ENCODE results near the gene YIPF2.
A peak's percentile ranks its signal among the peaks of the same experiment; 100 is the strongest.

YIPF2 gene

DNA sequence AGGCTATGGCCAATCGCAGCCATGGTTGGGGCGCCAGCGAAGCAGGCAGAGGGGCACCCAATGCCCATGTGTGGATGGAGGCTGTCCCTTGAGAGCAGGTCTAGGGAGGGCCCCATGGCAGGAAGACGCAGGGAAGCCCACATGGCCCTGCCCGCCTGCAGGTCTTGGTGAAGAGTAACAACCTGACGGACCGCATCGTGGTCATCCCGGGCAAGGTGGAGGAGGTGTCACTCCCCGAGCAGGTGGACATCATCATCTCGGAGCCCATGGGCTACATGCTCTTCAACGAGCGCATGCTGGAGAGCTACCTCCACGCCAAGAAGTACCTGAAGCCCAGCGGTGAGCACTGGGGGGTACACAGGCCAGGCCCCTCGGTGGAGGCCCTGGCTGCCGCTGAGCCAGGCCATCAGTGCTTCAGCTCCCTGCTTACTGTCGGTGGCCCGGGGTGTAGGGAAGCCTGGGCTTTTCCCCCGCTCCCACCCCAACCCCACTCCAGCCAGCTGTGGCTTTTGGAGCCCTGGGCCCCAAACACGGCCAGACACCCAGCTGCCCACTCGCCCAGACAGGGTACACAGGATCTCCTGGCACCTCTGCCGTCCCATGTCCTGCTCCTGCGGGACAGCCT, 14.6 kb downstream of the YIPF2 start:
- H2BK15ac ChIP-seq (ENCODE audit: low read length) = no peak overlapping the region
- H3K9me3 ChIP-seq (replicated peaks in 1 of 2; ENCODE audit: control insufficient read depth in 2 of 2, insufficient read depth in 1 of 2, low read depth in 1 of 2, low read length in 2 of 2) = no peaks in the 10 kb centered on the region
- H3K14ac ChIP-seq (ENCODE audit: low read length) = no peak overlapping the region
- H3K18ac ChIP-seq (ENCODE audit: low read length) = no peak overlapping the region
- H3K9ac ChIP-seq (ENCODE audit: low read depth, low read length, poor library complexity) = peak overlapping the region; percentile 50
- H2AK5ac ChIP-seq (ENCODE audit: low read depth, low read length) = no peak overlapping the region
- no peaks in the 10 kb centered on the region for H3K4me1 ChIP-seq (ENCODE audit: control insufficient read depth in 2 of 2, insufficient read depth in 1 of 2, low read depth in 1 of 2, low read length in 2 of 2)
- WGBS, 2 donors (ENCODE audit: extremely low coverage in 2 of 2, insufficient read length in 2 of 2, insufficient replicate concordance in 1 of 2) = no CpG with 5 or more reads among the region's 24 CpGs
- H3K79me1 ChIP-seq (ENCODE audit: low read depth, low read length) = peaks cover 5% of the 10 kb centered on the region
- peaks cover 38 to 82% of the 10 kb centered on the region in 2 donors for H3K36me3 ChIP-seq (replicated peaks in 1 of 2; ENCODE audit: control insufficient read depth in 2 of 2, insufficient read depth in 2 of 2, low read length in 2 of 2)
- H3K27ac ChIP-seq (replicated peaks; ENCODE audit: low read length) = no peak overlapping the region
- H3K4me2 ChIP-seq (ENCODE audit: insufficient read depth, low read length, poor library complexity, severe bottlenecking) = no peak overlapping the region
- no peak overlapping the region for H2BK12ac ChIP-seq (ENCODE audit: low read length)
- H2BK120ac ChIP-seq (ENCODE audit: low read depth, low read length) = no peak overlapping the region
- H2BK5ac ChIP-seq (ENCODE audit: low read length) = no peak overlapping the region
- peak overlapping the region; percentile 17 for H4K8ac ChIP-seq (ENCODE audit: low read depth, low read length)
- H3K4ac ChIP-seq (ENCODE audit: low read length) = no peak overlapping the region
- peak overlapping the region; percentile 80 for H3K23ac ChIP-seq (ENCODE audit: low read depth, low read length, poor library complexity)
- H3K27me3 ChIP-seq (ENCODE audit: control insufficient read depth in 3 of 3, insufficient read depth in 3 of 3, low read depth in 1 of 3, low read length in 3 of 3) = no peaks in the 10 kb centered on the region
- DNase-seq (ENCODE audit: low spot score) = no peak
- H3K4me3 ChIP-seq (ENCODE audit: low read length in 2 of 2) = no peak overlapping the region
- H2AFZ ChIP-seq (ENCODE audit: low read length) = no peak overlapping the region
- H4K91ac ChIP-seq (ENCODE audit: low read depth, low read length, poor library complexity) = no peak overlapping the region

- Histone ChIP-seq H3K23ac (ENCODE audit: low read depth, low read length, poor library complexity) (no peak overlapping the region), H2BK120ac (ENCODE audit: low read depth, low read length) (no peak overlapping the region), H3K79me1 (ENCODE audit: low read depth, low read length) (peaks cover 11% of the 10 kb centered on the region), H3K9me3 (replicated peaks in 1 of 2; ENCODE audit: control insufficient read depth in 2 of 2, insufficient read depth in 1 of 2, low read depth in 1 of 2, low read length in 2 of 2) (no peaks in the 10 kb centered on the region), H3K27ac (replicated peaks; ENCODE audit: low read length) (no peak overlapping the region), H3K27me3 (ENCODE audit: control insufficient read depth in 3 of 3, insufficient read depth in 3 of 3, low read depth in 1 of 3, low read length in 3 of 3) (no peaks in the 10 kb centered on the region), H2BK15ac (ENCODE audit: low read length) (no peak overlapping the region), H2BK5ac (ENCODE audit: low read length) (no peak overlapping the region), H3K4me1 (ENCODE audit: control insufficient read depth in 2 of 2, insufficient read depth in 1 of 2, low read depth in 1 of 2, low read length in 2 of 2) (no peaks in the 10 kb centered on the region), H4K91ac (ENCODE audit: low read depth, low read length, poor library complexity) (no peak overlapping the region), H2AK5ac (ENCODE audit: low read depth, low read length) (no peak overlapping the region), H4K8ac (ENCODE audit: low read depth, low read length) (peak overlapping the region; percentile 48), H3K4ac (ENCODE audit: low read length) (no peak overlapping the region), H3K18ac (ENCODE audit: low read length) (no peak overlapping the region), H3K4me2 (ENCODE audit: insufficient read depth, low read length, poor library complexity, severe bottlenecking) (no peak overlapping the region), H3K36me3 (replicated peaks in 1 of 2; ENCODE audit: control insufficient read depth in 2 of 2, insufficient read depth in 2 of 2, low read length in 2 of 2) (peaks cover 46 to 82% of the 10 kb centered on the region in 2 donors), H3K9ac (ENCODE audit: low read depth, low read length, poor library complexity) (no peak overlapping the region), H3K4me3 (ENCODE audit: low read length in 2 of 2) (peak overlapping the region in 1 of 2 donors; percentile 40), H2BK12ac (ENCODE audit: low read length) (no peak overlapping the region), H2AFZ (ENCODE audit: low read length) (no peak overlapping the region), H3K14ac (ENCODE audit: low read length) (peak overlapping the region; percentile 38)
- no CpG with 5 or more reads among the region's 18 CpGs for WGBS, 2 donors (ENCODE audit: extremely low coverage in 2 of 2, insufficient read length in 2 of 2, insufficient replicate concordance in 1 of 2)
- no peak for DNase-seq (ENCODE audit: low spot score)
Observed at GRCh38 chr19:10912619-10913018, 15.8 kb downstream of the YIPF2 start.

DNA sequence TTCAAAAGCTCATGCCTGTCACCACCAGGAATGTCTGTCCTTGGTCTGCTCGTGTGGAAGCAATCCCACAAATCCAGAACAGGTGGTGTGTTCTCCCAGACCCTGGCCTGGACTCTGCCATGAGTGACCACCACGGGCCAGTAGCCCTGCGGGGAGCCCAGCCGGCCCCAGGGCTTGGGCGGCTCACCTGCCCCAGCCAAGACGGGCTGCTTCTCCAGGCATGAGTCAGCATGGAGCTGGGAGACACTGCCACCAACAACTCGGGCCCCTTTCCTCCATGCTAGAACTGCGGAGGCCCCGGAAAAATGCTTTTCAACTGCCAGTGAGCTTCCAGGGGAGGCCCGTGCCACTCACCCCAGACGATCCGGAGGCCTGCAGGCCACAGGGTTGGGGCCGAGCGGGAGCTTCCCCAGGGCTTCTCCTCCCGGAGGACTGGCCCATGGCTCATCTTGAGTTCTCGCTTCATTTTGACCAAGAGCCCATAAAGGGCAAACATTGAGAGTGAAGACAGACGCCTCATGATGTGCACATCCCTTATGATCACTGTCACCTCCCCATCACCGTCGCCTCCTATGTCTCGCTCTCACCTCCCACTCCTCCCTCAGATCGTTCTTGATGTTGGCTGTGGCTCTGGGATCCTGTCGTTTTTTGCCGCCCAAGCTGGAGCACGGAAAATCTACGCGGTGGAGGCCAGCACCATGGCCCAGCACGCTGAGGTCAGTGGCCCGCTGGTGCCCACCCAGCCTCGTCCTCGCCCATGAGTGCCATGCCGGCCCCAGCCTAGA, 16.7 kb downstream of the YIPF2 start:
- Histone ChIP-seq H4K8ac (ENCODE audit: low read depth, low read length) (no peak overlapping the region), H2AK5ac (ENCODE audit: low read depth, low read length) (no peak overlapping the region), H2BK120ac (ENCODE audit: low read depth, low read length) (no peak overlapping the region), H3K4me1 (ENCODE audit: control insufficient read depth in 2 of 2, insufficient read depth in 1 of 2, low read depth in 1 of 2, low read length in 2 of 2) (no peaks in the 10 kb centered on the region), H2BK12ac (ENCODE audit: low read length) (no peak overlapping the region), H3K36me3 (replicated peaks in 1 of 2; ENCODE audit: control insufficient read depth in 2 of 2, insufficient read depth in 2 of 2, low read length in 2 of 2) (peaks cover 48 to 86% of the 10 kb centered on the region in 2 donors), H3K4me2 (ENCODE audit: insufficient read depth, low read length, poor library complexity, severe bottlenecking) (no peak overlapping the region), H3K18ac (ENCODE audit: low read length) (no peak overlapping the region), H3K27ac (replicated peaks; ENCODE audit: low read length) (no peak overlapping the region), H4K91ac (ENCODE audit: low read depth, low read length, poor library complexity) (no peak overlapping the region), H3K23ac (ENCODE audit: low read depth, low read length, poor library complexity) (no peak overlapping the region), H3K27me3 (ENCODE audit: control insufficient read depth in 3 of 3, insufficient read depth in 3 of 3, low read depth in 1 of 3, low read length in 3 of 3) (no peaks in the 10 kb centered on the region), H3K9ac (ENCODE audit: low read depth, low read length, poor library complexity) (peak overlapping the region; percentile 44), H2AFZ (ENCODE audit: low read length) (no peak overlapping the region), H3K14ac (ENCODE audit: low read length) (no peak overlapping the region), H3K4ac (ENCODE audit: low read length) (no peak overlapping the region), H2BK5ac (ENCODE audit: low read length) (peak overlapping the region; percentile 29), H2BK15ac (ENCODE audit: low read length) (no peak overlapping the region), H3K79me1 (ENCODE audit: low read depth, low read length) (peaks cover 11% of the 10 kb centered on the region), H3K9me3 (replicated peaks in 1 of 2; ENCODE audit: control insufficient read depth in 2 of 2, insufficient read depth in 1 of 2, low read depth in 1 of 2, low read length in 2 of 2) (no peaks in the 10 kb centered on the region), H3K4me3 (ENCODE audit: low read length in 2 of 2) (no peak overlapping the region)
- DNase-seq (ENCODE audit: low spot score) = no peak
- WGBS, 2 donors (ENCODE audit: extremely low coverage in 2 of 2, insufficient read length in 2 of 2, insufficient replicate concordance in 1 of 2) = no CpG with 5 or more reads among the region's 31 CpGs

GRCh38 chr19:10908380-10908960, 20.0 kb downstream of the YIPF2 start:
- peaks cover 32 to 73% of the 10 kb centered on the region in 2 donors for H3K36me3 ChIP-seq (replicated peaks in 1 of 2; ENCODE audit: control insufficient read depth in 2 of 2, insufficient read depth in 2 of 2, low read length in 2 of 2)
- no peak overlapping the region for H3K4me2 ChIP-seq (ENCODE audit: insufficient read depth, low read length, poor library complexity, severe bottlenecking)
- no peaks in the 10 kb centered on the region for H3K9me3 ChIP-seq (replicated peaks in 1 of 2; ENCODE audit: control insufficient read depth in 2 of 2, insufficient read depth in 1 of 2, low read depth in 1 of 2, low read length in 2 of 2)
- no peak overlapping the region for H2AFZ ChIP-seq (ENCODE audit: low read length)
- H3K9ac ChIP-seq (ENCODE audit: low read depth, low read length, poor library complexity) = no peak overlapping the region
- H2BK120ac ChIP-seq (ENCODE audit: low read depth, low read length) = no peak overlapping the region
- peaks cover 11% of the 10 kb centered on the region for H3K79me1 ChIP-seq (ENCODE audit: low read depth, low read length)
- no peak overlapping the region for H2BK12ac ChIP-seq (ENCODE audit: low read length)
- H2BK15ac ChIP-seq (ENCODE audit: low read length) = no peak overlapping the region
- H3K4me3 ChIP-seq (ENCODE audit: low read length in 2 of 2) = no peak overlapping the region
- H2AK5ac ChIP-seq (ENCODE audit: low read depth, low read length) = no peak overlapping the region
- no CpG with 5 or more reads among the region's 17 CpGs for WGBS, 2 donors (ENCODE audit: extremely low coverage in 2 of 2, insufficient read length in 2 of 2, insufficient replicate concordance in 1 of 2)
- H3K14ac ChIP-seq (ENCODE audit: low read length) = no peak overlapping the region
- H3K27ac ChIP-seq (replicated peaks; ENCODE audit: low read length) = no peak overlapping the region
- H3K23ac ChIP-seq (ENCODE audit: low read depth, low read length, poor library complexity) = no peak overlapping the region
- no peak overlapping the region for H4K91ac ChIP-seq (ENCODE audit: low read depth, low read length, poor library complexity)
- no peaks in the 10 kb centered on the region for H3K4me1 ChIP-seq (ENCODE audit: control insufficient read depth in 2 of 2, insufficient read depth in 1 of 2, low read depth in 1 of 2, low read length in 2 of 2)
- no peaks in the 10 kb centered on the region for H3K27me3 ChIP-seq (ENCODE audit: control insufficient read depth in 3 of 3, insufficient read depth in 3 of 3, low read depth in 1 of 3, low read length in 3 of 3)
- no peak overlapping the region for H4K8ac ChIP-seq (ENCODE audit: low read depth, low read length)
- no peak for DNase-seq (ENCODE audit: low spot score)
- H3K4ac ChIP-seq (ENCODE audit: low read length) = no peak overlapping the region
- H2BK5ac ChIP-seq (ENCODE audit: low read length) = no peak overlapping the region
- H3K18ac ChIP-seq (ENCODE audit: low read length) = no peak overlapping the region
